Loucy (cell line): ENCODE data around the gene PRLR.

Experiments
- EZH2phosphoT487 ChIP-seq: fragments of 200-600 bp; IDR thresholded peaks from 2 replicates; pipeline ENCODE4 v1.6.1; 2018; ENCODE audit warnings: antibody characterized with exemption, mild to moderate bottlenecking, moderate library complexity, borderline replicate concordance
- TF ChIP-seq, protein P1 (sequence below): fragments of 200-600 bp; sonication (generic); conservative IDR thresholded peaks from 2 replicates; pipeline ENCODE4 v1.5.1; 2014; ENCODE audit warnings: mild to moderate bottlenecking, antibody characterized with exemption, low read length

DNA sequence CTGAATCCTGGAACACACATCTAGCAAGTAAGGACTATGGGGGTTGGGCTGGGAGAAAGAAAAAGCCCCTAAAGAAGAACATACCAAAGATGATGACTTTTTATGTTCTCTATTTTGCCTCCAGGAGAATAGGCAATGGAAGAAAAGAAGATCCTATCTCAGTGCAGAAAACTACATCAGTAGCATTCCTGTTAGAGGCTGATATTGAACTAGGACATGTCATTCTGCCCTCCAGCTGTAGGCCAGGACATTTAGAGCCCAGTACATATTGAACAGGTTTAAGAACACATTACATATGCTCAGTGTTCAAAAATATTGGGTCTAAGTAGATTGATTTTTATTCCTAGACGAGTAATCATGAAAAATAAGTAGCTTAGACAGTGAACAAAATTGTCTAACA is 24.7 kb downstream of the PRLR start:
- TF ChIP-seq, protein P1, sequence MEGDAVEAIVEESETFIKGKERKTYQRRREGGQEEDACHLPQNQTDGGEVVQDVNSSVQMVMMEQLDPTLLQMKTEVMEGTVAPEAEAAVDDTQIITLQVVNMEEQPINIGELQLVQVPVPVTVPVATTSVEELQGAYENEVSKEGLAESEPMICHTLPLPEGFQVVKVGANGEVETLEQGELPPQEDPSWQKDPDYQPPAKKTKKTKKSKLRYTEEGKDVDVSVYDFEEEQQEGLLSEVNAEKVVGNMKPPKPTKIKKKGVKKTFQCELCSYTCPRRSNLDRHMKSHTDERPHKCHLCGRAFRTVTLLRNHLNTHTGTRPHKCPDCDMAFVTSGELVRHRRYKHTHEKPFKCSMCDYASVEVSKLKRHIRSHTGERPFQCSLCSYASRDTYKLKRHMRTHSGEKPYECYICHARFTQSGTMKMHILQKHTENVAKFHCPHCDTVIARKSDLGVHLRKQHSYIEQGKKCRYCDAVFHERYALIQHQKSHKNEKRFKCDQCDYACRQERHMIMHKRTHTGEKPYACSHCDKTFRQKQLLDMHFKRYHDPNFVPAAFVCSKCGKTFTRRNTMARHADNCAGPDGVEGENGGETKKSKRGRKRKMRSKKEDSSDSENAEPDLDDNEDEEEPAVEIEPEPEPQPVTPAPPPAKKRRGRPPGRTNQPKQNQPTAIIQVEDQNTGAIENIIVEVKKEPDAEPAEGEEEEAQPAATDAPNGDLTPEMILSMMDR: no peak
- no peak for TF ChIP-seq EZH2phosphoT487
